ENCODE results near the gene DSC1.

GRCh38 chr18:31129398-31130115, 33.1 kb downstream of the DSC1 start:
- TF ChIP-seq CTCF (optimal IDR thresholded peaks at IDR 0.05 in 1 of 3, IDR thresholded peaks at IDR 0.05 in 1 of 3, conservative IDR thresholded peaks at IDR 0.05 in 1 of 3; ENCODE audit: extremely low read depth in 1 of 3, insufficient read depth in 2 of 3, low read length in 3 of 3) (no peak), EZH2 (IDR thresholded peaks at IDR 0.05; ENCODE audit: low read length) (no peak)
